NOMO-1 (cell line): ENCODE measurements around the gene CCL26.
"Not testable (repeated sequence)": the region's sequence is repeated elsewhere in the genome, so short reads cannot be mapped to it uniquely, and the experiment has no call there.

Experiments
- DNase-seq, 2 experiments: peaks; one replicate each; lab custom pipeline; 2025; ENCODE audit not compliant: unreplicated experiment in 2 of 2; lab: John Stamatoyannopoulos, UW

CCL26 gene

GRCh38 chr7:75793676-75794075 is 21.7 kb upstream of the CCL26 start:
- DNase-seq, result no peak

- not testable (repeated sequence) for DNase-seq
Observed at GRCh38 chr7:75792567-75792966, 20.6 kb upstream of the CCL26 start.

GRCh38 chr7:75789361-75789924 is 17.4 kb upstream of the CCL26 start:
- no peak for DNase-seq

GRCh38 chr7:75788154-75788847 is 16.3 kb upstream of the CCL26 start:
- DNase-seq, result not testable (repeated sequence)

GRCh38 chr7:75783058-75783457 is 11.0 kb upstream of the CCL26 start:
- not testable (repeated sequence) for DNase-seq

GRCh38 chr7:75780647-75781273 is 8.7 kb upstream of the CCL26 start:
- not testable (repeated sequence) for DNase-seq

GRCh38 chr7:75779516-75779915 is 7.5 kb upstream of the CCL26 start:
- not testable (repeated sequence) for DNase-seq

- DNase-seq, result not testable (repeated sequence)
Observed at GRCh38 chr7:75779035-75779434, 7.0 kb upstream of the CCL26 start.

GRCh38 chr7:75776295-75776971 is 4.4 kb upstream of the CCL26 start:
- DNase-seq, result peak; percentile 43 to 82

- DNase-seq, result not testable (repeated sequence)
Observed at GRCh38 chr7:75773958-75774357, 1.9 kb upstream of the CCL26 start.

GRCh38 chr7:75771224-75771623 is 787 bp downstream of the CCL26 start:
- peak; percentile 62 to 89 for DNase-seq

- DNase-seq, result peak; percentile 74 to 99
Observed at GRCh38 chr7:75762350-75762917, 9.6 kb downstream of the CCL26 start.

GRCh38 chr7:75761801-75762200 is 10.2 kb downstream of the CCL26 start:
- peak; percentile 46 to 77 for DNase-seq

GRCh38 chr7:75758491-75758890 is 13.5 kb downstream of the CCL26 start:
- no peak for DNase-seq

- DNase-seq, result no peak
Observed at GRCh38 chr7:75757860-75758259, 14.2 kb downstream of the CCL26 start.

GRCh38 chr7:75756991-75757676 is 14.9 kb downstream of the CCL26 start:
- peak; percentile 57 for DNase-seq

GRCh38 chr7:75756206-75756990 is 15.6 kb downstream of the CCL26 start:
- no peak for DNase-seq

- no peak for DNase-seq
Observed at GRCh38 chr7:75743455-75743859, 28.6 kb downstream of the CCL26 start.

- DNase-seq, result peak; percentile 87 to 88
Observed at GRCh38 chr7:75740846-75741497, 31.0 kb downstream of the CCL26 start.
